ENCODE measurements around the gene TMEM117.

GRCh38 chr12:44127966-44128710 lies 292.3 kb downstream of the TMEM117 start:
- TF ChIP-seq, protein P1, sequence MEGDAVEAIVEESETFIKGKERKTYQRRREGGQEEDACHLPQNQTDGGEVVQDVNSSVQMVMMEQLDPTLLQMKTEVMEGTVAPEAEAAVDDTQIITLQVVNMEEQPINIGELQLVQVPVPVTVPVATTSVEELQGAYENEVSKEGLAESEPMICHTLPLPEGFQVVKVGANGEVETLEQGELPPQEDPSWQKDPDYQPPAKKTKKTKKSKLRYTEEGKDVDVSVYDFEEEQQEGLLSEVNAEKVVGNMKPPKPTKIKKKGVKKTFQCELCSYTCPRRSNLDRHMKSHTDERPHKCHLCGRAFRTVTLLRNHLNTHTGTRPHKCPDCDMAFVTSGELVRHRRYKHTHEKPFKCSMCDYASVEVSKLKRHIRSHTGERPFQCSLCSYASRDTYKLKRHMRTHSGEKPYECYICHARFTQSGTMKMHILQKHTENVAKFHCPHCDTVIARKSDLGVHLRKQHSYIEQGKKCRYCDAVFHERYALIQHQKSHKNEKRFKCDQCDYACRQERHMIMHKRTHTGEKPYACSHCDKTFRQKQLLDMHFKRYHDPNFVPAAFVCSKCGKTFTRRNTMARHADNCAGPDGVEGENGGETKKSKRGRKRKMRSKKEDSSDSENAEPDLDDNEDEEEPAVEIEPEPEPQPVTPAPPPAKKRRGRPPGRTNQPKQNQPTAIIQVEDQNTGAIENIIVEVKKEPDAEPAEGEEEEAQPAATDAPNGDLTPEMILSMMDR (IDR thresholded peaks at IDR 0.05; ENCODE audit: insufficient read depth, low read depth, low read length), result no peak
- no peak for TF ChIP-seq EZH2 (IDR thresholded peaks at IDR 0.05; ENCODE audit: insufficient read depth, low read length)
